Measurements from ENCODE around the gene DEFB132.

Gene DEFB132

GRCh38 chr20:297098-297924, 39.8 kb downstream of the DEFB132 start, which contains the start of gene ZCCHC3:
Gene ZCCHC3, plus strand, starts transcription at chr20:297570. Its CDS starts 17 bp downstream, at chr20:297587.
- peak; percentile 89 for DNase-seq (ENCODE audit: low spot score)

GRCh38 chr20:297925-298775, 40.6 kb downstream of the DEFB132 start:
- peak; percentile 76 for DNase-seq (ENCODE audit: low spot score)

DNA sequence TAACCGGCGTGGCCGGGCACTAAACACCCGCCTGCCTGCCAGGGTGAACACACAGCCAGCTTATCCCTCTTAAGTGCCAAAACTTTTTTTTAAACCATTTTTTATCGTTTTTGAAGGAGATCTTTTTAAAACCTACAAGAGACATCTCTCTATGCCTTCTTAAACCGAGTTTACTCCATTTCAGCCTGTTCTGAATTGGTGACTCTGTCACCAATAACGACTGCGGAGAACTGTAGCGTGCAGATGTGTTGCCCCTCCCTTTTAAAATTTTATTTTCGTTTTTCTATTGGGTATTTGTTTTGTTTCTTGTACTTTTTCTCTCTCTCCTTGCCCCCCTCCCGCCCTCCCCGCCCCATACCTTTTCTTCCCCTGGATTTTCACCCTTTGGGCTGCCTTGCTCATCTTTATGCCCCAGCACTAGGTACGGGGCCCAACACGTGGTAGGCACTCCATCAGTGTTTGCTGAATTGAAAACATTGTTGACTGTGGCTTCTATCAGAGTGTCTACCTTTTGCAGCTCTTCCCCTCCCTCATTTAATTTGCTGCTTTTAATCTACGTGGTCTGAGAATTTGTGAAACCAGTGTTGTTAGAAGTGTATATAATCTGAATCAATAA, 41.4 kb downstream of the DEFB132 start:
- DNase-seq (ENCODE audit: low spot score), result no peak

GRCh38 chr20:300345-300990, 42.9 kb downstream of the DEFB132 start:
- DNase-seq (ENCODE audit: low spot score), result no peak

DNA sequence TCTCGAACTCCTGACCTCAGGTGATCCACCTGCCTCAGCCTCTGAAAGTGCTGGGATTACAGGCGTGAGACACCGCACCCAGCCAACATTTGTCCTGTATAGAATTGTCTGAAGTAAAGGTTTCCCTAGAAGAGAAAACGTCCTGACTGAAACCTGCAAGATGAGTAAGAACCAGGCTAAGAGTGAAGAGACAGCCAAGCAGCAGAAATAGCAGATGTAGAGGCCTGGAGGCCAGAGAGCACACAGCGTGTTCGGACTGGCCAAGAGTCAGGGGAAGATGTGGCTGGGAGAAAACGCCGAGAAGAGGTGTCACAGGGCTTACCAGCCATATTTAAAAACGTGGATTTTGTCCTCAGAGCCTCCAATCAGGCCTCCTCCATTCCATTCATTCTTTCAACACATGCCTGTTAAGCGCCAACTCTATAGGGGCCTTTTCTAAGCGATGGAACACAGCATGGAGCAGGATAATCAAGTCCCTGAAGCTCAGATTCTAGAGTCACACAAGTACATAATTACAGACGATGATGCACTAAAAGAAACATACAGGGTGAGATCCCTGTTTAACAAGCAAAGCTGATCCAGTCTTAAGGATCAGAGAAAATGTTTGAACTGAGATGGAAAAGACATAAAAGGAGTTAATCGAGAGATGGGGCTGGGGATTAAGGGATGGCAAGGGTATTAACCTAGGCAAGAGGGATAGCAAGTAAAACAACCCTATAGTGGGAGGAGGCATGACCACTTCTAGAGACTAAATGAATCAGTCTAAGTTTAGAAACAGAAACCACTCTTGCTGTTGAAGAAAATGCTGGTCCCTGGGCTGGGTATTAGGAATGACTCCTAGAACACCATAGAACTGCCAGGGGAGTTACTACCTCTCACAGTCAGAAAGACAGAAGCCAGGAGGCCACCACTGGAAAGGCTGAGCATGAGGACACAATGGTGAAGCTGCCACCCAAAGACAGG, 44.6 kb downstream of the DEFB132 start:
- DNase-seq (ENCODE audit: low spot score), result no peak

DNA sequence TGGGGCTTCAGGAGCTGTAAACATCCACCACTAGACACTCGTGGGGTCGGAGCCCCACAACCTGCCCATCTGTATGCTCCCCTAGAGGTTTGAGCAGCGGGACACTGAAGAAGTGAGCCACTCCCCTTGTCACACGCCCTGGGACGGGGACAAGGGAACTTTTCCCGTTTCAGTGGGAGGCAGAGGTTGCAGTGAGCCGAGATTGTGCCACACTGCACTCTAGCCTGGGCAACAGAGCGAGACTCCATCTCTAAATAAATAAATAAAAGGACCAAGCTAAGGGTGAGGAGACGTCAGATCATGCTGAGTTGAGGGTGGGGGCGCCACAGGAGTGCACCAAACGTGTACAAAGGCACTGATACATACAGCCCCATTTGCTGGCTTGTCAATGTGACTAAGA, 48.2 kb downstream of the DEFB132 start:
- DNase-seq (ENCODE audit: low spot score), result no peak

GRCh38 chr20:308427-309038, 51.0 kb downstream of the DEFB132 start:
- DNase-seq (ENCODE audit: low spot score), result no peak

DNA sequence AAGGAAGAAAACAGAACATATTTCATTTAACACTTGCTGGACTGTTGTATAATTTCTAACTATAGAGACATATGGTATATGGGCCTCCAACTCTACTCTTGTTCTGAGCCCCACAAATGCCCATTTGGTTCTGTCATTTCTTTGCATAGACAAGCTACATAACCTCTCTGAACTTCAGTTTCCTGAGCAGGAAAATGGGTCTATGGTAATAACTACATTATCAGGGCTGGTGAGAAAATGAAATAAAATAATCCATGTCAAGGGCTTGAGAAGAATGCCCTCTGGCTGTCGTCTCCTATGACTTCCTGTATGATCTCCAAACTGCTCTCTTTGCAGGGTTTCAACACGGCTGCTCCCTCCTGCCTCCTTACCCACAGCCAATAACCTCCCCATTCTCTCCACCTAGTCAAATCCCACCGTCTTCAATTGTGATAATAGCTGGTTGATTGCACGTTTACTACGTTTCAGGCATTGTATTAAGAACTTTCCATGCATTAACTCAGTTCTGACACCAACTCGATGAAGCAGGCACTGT, 51.8 kb downstream of the DEFB132 start:
- no peak for DNase-seq (ENCODE audit: low spot score)

GRCh38 chr20:309841-310644, 52.5 kb downstream of the DEFB132 start:
- peak; percentile 99 for DNase-seq (ENCODE audit: low spot score)

DNA sequence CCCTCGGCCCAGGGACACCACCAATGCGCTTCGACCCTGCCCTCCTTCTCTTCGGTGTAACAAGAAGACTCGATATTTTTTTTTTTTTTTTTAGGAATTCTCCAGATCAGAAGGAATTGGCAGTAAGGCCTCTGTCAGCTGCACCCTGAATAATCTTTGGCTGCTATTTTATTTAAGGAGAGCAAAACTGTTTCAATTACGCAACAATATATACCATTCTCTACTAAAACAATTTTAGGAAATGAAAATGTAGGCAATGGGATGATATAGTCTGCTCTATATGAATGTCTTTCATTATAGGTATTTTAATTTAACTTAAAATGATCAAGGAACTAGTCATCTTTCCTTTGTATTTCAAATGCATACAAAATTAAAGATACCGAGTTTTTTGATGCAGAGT, 53.1 kb downstream of the DEFB132 start:
- DNase-seq (ENCODE audit: low spot score), result no peak

Measured in left forelimb (tissue), 1 donor.